GM19351 (cell line): ENCODE data around the gene PKD2.
"Not testable (repeated sequence)": the region's sequence is repeated elsewhere in the genome, so short reads cannot be mapped to it uniquely, and the experiment has no call there.

Experiments
- ATAC-seq: cut with Tn5 transposase; IDR thresholded peaks from one replicate; pipeline ENCODE4 v1.9.1; 2021; ENCODE audit warnings: mild to moderate bottlenecking, moderate library complexity; ENCODE audit not compliant: unreplicated experiment

Gene PKD2

GRCh38 chr4:88108747-88109122, 101.3 kb downstream of the PKD2 start:
- no peak for ATAC-seq

- no peak for ATAC-seq
Measured at GRCh38 chr4:88109123-88109881, 101.9 kb downstream of the PKD2 start.

- ATAC-seq: no peak
Measured at GRCh38 chr4:88110826-88111225, 103.4 kb downstream of the PKD2 start.

- ATAC-seq: no peak
Measured at GRCh38 chr4:88112856-88113255, 105.4 kb downstream of the PKD2 start.

GRCh38 chr4:88115587-88115986, 108.2 kb downstream of the PKD2 start:
- no peak for ATAC-seq

- no peak for ATAC-seq
Measured at GRCh38 chr4:88119943-88120342, 112.5 kb downstream of the PKD2 start.

GRCh38 chr4:88122260-88122659, 114.8 kb downstream of the PKD2 start:
- not testable (repeated sequence) for ATAC-seq
